22Rv1 (cell line): ENCODE measurements around the gene CERS1.

ENCODE experiments used
- H3K27ac ChIP-seq: fragments of 450-650 bp; 2 replicates; pipeline ENCODE4 v1.5.1; 2017
- CTCF ChIP-seq: fragments of 450-650 bp; IDR thresholded peaks from 2 replicates; pipeline ENCODE4 v1.5.1; 2017; ENCODE audit warnings: mild to moderate bottlenecking
- ZFX ChIP-seq: fragments of 450-650 bp; IDR thresholded peaks from 2 replicates; pipeline ENCODE4 v1.6.1; 2017; ENCODE audit warnings: antibody characterized with exemption, borderline replicate concordance

CERS1 gene

GRCh38 chr19:18866800-18867123 is 29.2 kb downstream of the CERS1 start:
- TF ChIP-seq CTCF = peak; percentile 58
- TF ChIP-seq ZFX = no peak

GRCh38 chr19:18865973-18866799 is 29.8 kb downstream of the CERS1 start:
- peak overlapping the region; percentile 37 for H3K27ac ChIP-seq
- TF ChIP-seq ZFX = no peak
- TF ChIP-seq CTCF = peak; percentile 99

More at GRCh38 chr19:18866800-18867123, 29.2 kb downstream of the CERS1 start:
- H3K27ac ChIP-seq = peak overlapping the region; percentile 37

- TF ChIP-seq CTCF (no peak), ZFX (no peak)
- peak overlapping the region; percentile 37; the same call in 1 of the 2 replicates for H3K27ac ChIP-seq
Observed at GRCh38 chr19:18865106-18865972, 30.6 kb downstream of the CERS1 start.

GRCh38 chr19:18863843-18864362 is 32.1 kb downstream of the CERS1 start:
- H3K27ac ChIP-seq = no peak overlapping the region
- TF ChIP-seq CTCF (no peak), ZFX (no peak)

GRCh38 chr19:18862976-18863842 is 32.7 kb downstream of the CERS1 start:
- no peak for TF ChIP-seq ZFX
- TF ChIP-seq CTCF = no peak
- no peak overlapping the region for H3K27ac ChIP-seq

GRCh38 chr19:18861917-18862316 is 34.0 kb downstream of the CERS1 start:
- TF ChIP-seq ZFX (no peak), CTCF (no peak)
- no peak overlapping the region for H3K27ac ChIP-seq
